ENCODE data around the gene MAGI1.

MAGI1 gene

GRCh38 chr3:65481085-65481484 lies 557.6 kb downstream of the MAGI1 start:
- H3K27me3 ChIP-seq: no peaks in the 10 kb centered on the region
- H3K36me3 ChIP-seq: no peaks in the 10 kb centered on the region
- no peaks in the 10 kb centered on the region for H3K4me1 ChIP-seq (ENCODE audit: control insufficient read depth in 1 of 2, insufficient read depth in 1 of 2, low read depth in 1 of 2, low read length in 1 of 2)
- H3K4me3 ChIP-seq (ENCODE audit: low read depth in 1 of 2, low read length in 1 of 2): no peak overlapping the region
- TF ChIP-seq CTCF (IDR thresholded peaks at IDR 0.05): no peak
- H3K27ac ChIP-seq: no peak overlapping the region
- no peaks in the 10 kb centered on the region for H3K9me3 ChIP-seq

GRCh38 chr3:65479990-65480389 lies 558.7 kb downstream of the MAGI1 start:
- Histone ChIP-seq H3K4me3 (ENCODE audit: low read depth in 1 of 2, low read length in 1 of 2) (no peak overlapping the region), H3K27ac (no peak overlapping the region), H3K27me3 (no peaks in the 10 kb centered on the region), H3K36me3 (no peaks in the 10 kb centered on the region), H3K9me3 (no peaks in the 10 kb centered on the region), H3K4me1 (ENCODE audit: control insufficient read depth in 1 of 2, insufficient read depth in 1 of 2, low read depth in 1 of 2, low read length in 1 of 2) (no peaks in the 10 kb centered on the region)
- no peak for TF ChIP-seq CTCF (IDR thresholded peaks at IDR 0.05)

DNA sequence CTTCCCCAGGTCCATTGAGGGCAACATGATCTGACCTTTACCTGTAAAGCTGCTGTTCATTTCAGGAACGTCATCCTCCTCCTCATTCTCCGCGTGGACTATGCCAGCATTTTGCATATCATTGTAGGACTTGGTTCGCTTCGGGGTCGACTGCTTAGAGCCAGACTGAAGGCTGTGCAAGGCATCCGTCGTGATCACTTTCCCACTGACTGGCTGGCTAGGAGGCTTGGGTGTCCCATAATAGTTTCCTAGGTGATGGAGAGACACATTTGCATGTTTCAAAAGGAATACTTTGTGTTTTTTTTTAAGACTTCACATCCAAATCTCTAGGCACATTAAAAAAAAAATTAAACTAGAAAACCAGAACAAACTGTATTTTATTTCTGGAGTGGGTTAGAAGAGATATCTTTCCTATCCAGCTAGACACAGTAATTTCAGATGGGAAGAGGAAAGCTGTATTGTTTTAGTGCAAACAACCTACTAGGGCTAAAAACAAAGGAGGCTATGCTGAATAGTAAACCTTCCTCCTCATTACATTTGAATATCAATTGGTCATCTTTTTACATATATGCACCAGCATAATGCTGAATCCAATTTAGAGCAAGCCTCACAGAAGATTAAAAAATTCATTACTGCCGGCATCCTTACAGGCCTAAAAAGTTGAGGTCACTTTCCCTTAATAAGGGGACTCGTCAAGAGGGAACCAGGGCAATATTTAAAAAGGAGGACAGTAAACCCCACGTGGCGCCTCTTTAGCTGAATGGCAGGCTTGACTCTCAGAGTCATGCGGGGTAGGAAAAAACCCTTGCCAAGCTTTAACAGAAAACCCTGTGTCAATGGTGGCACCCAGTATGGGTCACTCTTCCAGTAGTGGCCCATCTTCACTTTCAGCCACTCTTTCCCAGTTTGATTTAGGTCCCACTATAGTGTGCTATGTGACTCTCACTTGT lies 559.9 kb downstream of the MAGI1 start:
- H3K4me1 ChIP-seq (ENCODE audit: control insufficient read depth in 1 of 2, insufficient read depth in 1 of 2, low read depth in 1 of 2, low read length in 1 of 2): no peaks in the 10 kb centered on the region
- no peak overlapping the region for H3K4me3 ChIP-seq (ENCODE audit: low read depth in 1 of 2, low read length in 1 of 2)
- TF ChIP-seq CTCF (IDR thresholded peaks at IDR 0.05): no peak
- H3K9me3 ChIP-seq: no peaks in the 10 kb centered on the region
- H3K27me3 ChIP-seq: no peaks in the 10 kb centered on the region
- H3K27ac ChIP-seq: no peak overlapping the region
- no peaks in the 10 kb centered on the region for H3K36me3 ChIP-seq

DNA sequence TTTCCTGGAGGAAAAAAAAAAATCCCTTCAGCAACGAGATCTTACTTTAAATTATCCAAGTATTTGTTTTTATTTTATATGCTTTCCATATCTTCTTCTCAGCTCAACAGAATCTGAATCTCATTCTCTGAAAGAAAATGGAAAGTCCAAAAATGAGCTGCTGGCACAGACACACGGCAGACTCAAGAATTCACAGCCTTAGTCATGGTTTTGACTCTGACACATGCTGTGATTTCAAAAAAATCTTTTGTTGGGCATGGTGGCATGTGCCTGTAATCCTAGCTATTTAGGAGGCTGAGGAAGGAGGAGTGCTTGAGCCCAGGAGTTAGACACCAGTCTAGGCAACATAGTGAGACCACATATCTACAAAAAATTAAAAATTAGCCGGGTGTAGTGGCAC lies 565.0 kb downstream of the MAGI1 start:
- no peak for TF ChIP-seq CTCF (IDR thresholded peaks at IDR 0.05)
- Histone ChIP-seq H3K4me1 (ENCODE audit: control insufficient read depth in 1 of 2, insufficient read depth in 1 of 2, low read depth in 1 of 2, low read length in 1 of 2) (no peaks in the 10 kb centered on the region), H3K27ac (no peak overlapping the region), H3K27me3 (no peaks in the 10 kb centered on the region), H3K4me3 (ENCODE audit: low read depth in 1 of 2, low read length in 1 of 2) (no peak overlapping the region), H3K9me3 (no peaks in the 10 kb centered on the region), H3K36me3 (no peaks in the 10 kb centered on the region)

DNA sequence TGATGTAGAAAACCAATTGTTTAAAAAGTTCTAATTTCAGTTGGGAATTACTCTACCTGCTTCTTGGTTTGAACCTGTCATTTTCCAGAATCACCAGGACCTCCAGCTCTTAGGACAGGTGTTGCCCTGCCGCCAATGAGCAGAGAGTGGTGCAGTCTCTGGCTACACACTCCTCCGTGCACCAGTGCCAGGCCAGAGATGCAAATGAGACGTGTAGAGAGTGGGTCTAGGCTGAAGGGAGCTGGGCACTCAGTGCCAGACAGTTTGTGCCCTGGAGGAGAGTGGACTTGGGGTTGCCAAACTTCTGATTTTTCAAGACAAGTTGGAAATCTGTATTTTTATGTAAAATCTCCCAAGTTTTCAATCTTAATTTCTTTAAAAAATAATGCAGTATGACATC lies 566.2 kb downstream of the MAGI1 start:
- Histone ChIP-seq H3K27me3 (no peaks in the 10 kb centered on the region), H3K4me3 (ENCODE audit: low read depth in 1 of 2, low read length in 1 of 2) (no peak overlapping the region)
- TF ChIP-seq CTCF (IDR thresholded peaks at IDR 0.05): no peak

More for the DNA sequence above, 566.2 kb downstream of the MAGI1 start:
- no peaks in the 10 kb centered on the region for H3K36me3 ChIP-seq
- H3K4me1 ChIP-seq (ENCODE audit: control insufficient read depth in 1 of 2, insufficient read depth in 1 of 2, low read depth in 1 of 2, low read length in 1 of 2): no peaks in the 10 kb centered on the region
- H3K27ac ChIP-seq: no peak overlapping the region
- H3K9me3 ChIP-seq: no peaks in the 10 kb centered on the region

All from neutrophil (primary cell).